Measurements from ENCODE around the gene SCAMP5.

SCAMP5 gene

GRCh38 chr15:74995182-74995778, at the start of gene SCAMP5:
Gene SCAMP5, plus strand, starts transcription at chr15:74995563. Its CDS starts 16,277 bp downstream, at chr15:75011840.
- H3K4me2 ChIP-seq: peak within 1 kb of the TSS; percentile 94
- H3K27ac ChIP-seq: peak within 1 kb of the TSS; percentile 66
- peak within 1 kb of the TSS; percentile 75 for H3K4me3 ChIP-seq
- H3K27me3 ChIP-seq: no peaks in the 10 kb centered on the region; the same call in 1 of the 2 replicates
- peaks cover 22% of the 10 kb centered on the region for H3K4me1 ChIP-seq
- H3K36me3 ChIP-seq: no peaks in the 10 kb centered on the region
- TF ChIP-seq Cebpa-rat (IDR thresholded peaks at IDR 0.05): no peak
- peak within 1 kb of the TSS; percentile 74 for H3K9ac ChIP-seq
- no peaks in the 10 kb centered on the region for H3K9me3 ChIP-seq
- no peaks in the 10 kb centered on the region for H4K20me1 ChIP-seq

- H3K4me2 ChIP-seq: no peak overlapping the region
- no peak overlapping the region for H3K27ac ChIP-seq
- H3K4me3 ChIP-seq: no peak overlapping the region
- H3K9ac ChIP-seq: no peak overlapping the region
- H3K36me3 ChIP-seq: no peaks in the 10 kb centered on the region
- H3K9me3 ChIP-seq: no peaks in the 10 kb centered on the region
- no peak for TF ChIP-seq Cebpa-rat (IDR thresholded peaks at IDR 0.05)
- H4K20me1 ChIP-seq: peaks cover 9% of the 10 kb centered on the region; the same call in 1 of the 2 replicates
- H3K4me1 ChIP-seq: peaks cover 12% of the 10 kb centered on the region
- H3K27me3 ChIP-seq: peaks cover 11% of the 10 kb centered on the region
These were observed 45.1 kb upstream of the SCAMP5 start for GRCh38 chr15:74950078-74950908.

GRCh38 chr15:74951006-74951405, 44.4 kb upstream of the SCAMP5 start:
- no peak for TF ChIP-seq Cebpa-rat (IDR thresholded peaks at IDR 0.05)
- peaks cover 11% of the 10 kb centered on the region; the same call in 1 of the 2 replicates for H4K20me1 ChIP-seq
- H3K27ac ChIP-seq: no peak overlapping the region
- H3K36me3 ChIP-seq: no peaks in the 10 kb centered on the region
- H3K9ac ChIP-seq: no peak overlapping the region
- H3K27me3 ChIP-seq: peaks cover 18% of the 10 kb centered on the region
- H3K4me2 ChIP-seq: no peak overlapping the region
- H3K4me1 ChIP-seq: peaks cover 18% of the 10 kb centered on the region
- H3K9me3 ChIP-seq: peaks cover 4% of the 10 kb centered on the region; the same call in 1 of the 2 replicates
- no peak overlapping the region for H3K4me3 ChIP-seq

- H3K36me3 ChIP-seq: no peaks in the 10 kb centered on the region
- H3K4me2 ChIP-seq: peak overlapping the region; percentile 93
- no peak overlapping the region; the same call in 1 of the 2 replicates for H3K9ac ChIP-seq
- peaks cover 6% of the 10 kb centered on the region; the same call in 1 of the 2 replicates for H3K9me3 ChIP-seq
- no peak for TF ChIP-seq Cebpa-rat (IDR thresholded peaks at IDR 0.05)
- peaks cover 53% of the 10 kb centered on the region for H3K27me3 ChIP-seq
- no peak overlapping the region for H3K4me3 ChIP-seq
- peaks cover 36% of the 10 kb centered on the region for H3K4me1 ChIP-seq
- peaks cover 32% of the 10 kb centered on the region for H4K20me1 ChIP-seq
- no peak overlapping the region for H3K27ac ChIP-seq
These were observed 40.8 kb upstream of the SCAMP5 start for GRCh38 chr15:74954515-74954914.

GRCh38 chr15:74955017-74955416, 40.3 kb upstream of the SCAMP5 start:
- Histone ChIP-seq H4K20me1 (peaks cover 32% of the 10 kb centered on the region), H3K9me3 (peaks cover 6% of the 10 kb centered on the region; the same call in 1 of the 2 replicates), H3K4me2 (peak overlapping the region; percentile 93), H3K27ac (no peak overlapping the region), H3K36me3 (no peaks in the 10 kb centered on the region), H3K4me1 (peaks cover 36% of the 10 kb centered on the region), H3K4me3 (no peak overlapping the region), H3K27me3 (peaks cover 58% of the 10 kb centered on the region), H3K9ac (no peak overlapping the region; the same call in 1 of the 2 replicates)
- TF ChIP-seq Cebpa-rat (IDR thresholded peaks at IDR 0.05): no peak

- Histone ChIP-seq H4K20me1 (peaks cover 32% of the 10 kb centered on the region), H3K36me3 (no peaks in the 10 kb centered on the region), H3K9ac (peak overlapping the region; percentile 43), H3K4me2 (peak overlapping the region; percentile 93), H3K9me3 (peaks cover 6% of the 10 kb centered on the region; the same call in 1 of the 2 replicates), H3K4me3 (peak overlapping the region; percentile 67), H3K27me3 (peaks cover 67% of the 10 kb centered on the region), H3K27ac (no peak overlapping the region), H3K4me1 (peaks cover 40% of the 10 kb centered on the region)
- TF ChIP-seq Cebpa-rat (IDR thresholded peaks at IDR 0.05): no peak
These were observed 39.3 kb upstream of the SCAMP5 start for GRCh38 chr15:74955796-74956647.

GRCh38 chr15:74956648-74957475, 38.5 kb upstream of the SCAMP5 start, which contains the start of gene RPP25:
Gene RPP25, minus strand, starts transcription at chr15:74956772. Its CDS starts 189 bp downstream, at chr15:74956583.
- H3K4me2 ChIP-seq: peak within 1 kb of the TSS; percentile 93
- no peak within 1 kb of the TSS for H3K27ac ChIP-seq

GRCh38 chr15:74957476-74958035, 37.8 kb upstream of the SCAMP5 start:
- Histone ChIP-seq H3K36me3 (no peaks in the 10 kb centered on the region), H4K20me1 (peaks cover 32% of the 10 kb centered on the region), H3K4me3 (peak overlapping the region; percentile 67), H3K9ac (no peak overlapping the region), H3K4me1 (peaks cover 46% of the 10 kb centered on the region), H3K4me2 (peak overlapping the region; percentile 93), H3K27me3 (peaks cover 72% of the 10 kb centered on the region), H3K9me3 (peaks cover 6% of the 10 kb centered on the region; the same call in 1 of the 2 replicates), H3K27ac (no peak overlapping the region)
- TF ChIP-seq Cebpa-rat (IDR thresholded peaks at IDR 0.05): no peak

More at GRCh38 chr15:74956648-74957475, 38.5 kb upstream of the SCAMP5 start, which contains the start of gene RPP25:
- peak within 1 kb of the TSS; percentile 43 for H3K9ac ChIP-seq
- peaks cover 46% of the 10 kb centered on the region for H3K4me1 ChIP-seq
- peak within 1 kb of the TSS; percentile 67 for H3K4me3 ChIP-seq
- H3K9me3 ChIP-seq: peaks cover 6% of the 10 kb centered on the region; the same call in 1 of the 2 replicates
- H4K20me1 ChIP-seq: peaks cover 32% of the 10 kb centered on the region
- no peak for TF ChIP-seq Cebpa-rat (IDR thresholded peaks at IDR 0.05)
- H3K36me3 ChIP-seq: no peaks in the 10 kb centered on the region
- H3K27me3 ChIP-seq: peaks cover 72% of the 10 kb centered on the region

Data from BLaER1 (cell line).